NCI-H2107 treated with DMSO at 0.1 percent for 48 hours (cell line): Measurements from ENCODE around the gene PBXIP1.

Source experiments
- DNase-seq: peaks from one replicate; lab custom pipeline; 2025; ENCODE audit not compliant: unreplicated experiment; lab: John Stamatoyannopoulos, UW

PBXIP1 gene

GRCh38 chr1:154901591-154901990 is 54.3 kb downstream of the PBXIP1 start:
- no peak for DNase-seq

GRCh38 chr1:154899041-154899440 is 56.9 kb downstream of the PBXIP1 start:
- no peak for DNase-seq

- DNase-seq, result no peak
Observed at GRCh38 chr1:154896771-154897286, 59.1 kb downstream of the PBXIP1 start.

GRCh38 chr1:154895798-154896197 is 60.1 kb downstream of the PBXIP1 start:
- no peak for DNase-seq
